GM12891 (cell line): ENCODE results near the gene MTAP.

Experiments
- DNase-seq: peaks from one replicate; pipeline ENCODE4 v3.0.0; 2011; ENCODE audit warnings: low spot score; ENCODE audit not compliant: insufficient read length
- FAIRE-seq: peaks from 2 replicates; lab custom pipeline; 2011; peaks lifted over from hg19 to GRCh38; lab: Jason Lieb, UNC
- PAX5 ChIP-seq: IDR thresholded peaks from 2 replicates; pipeline ENCODE4 v1.6.1; 2011; ENCODE audit warnings: low read length, moderate library complexity, mild to moderate bottlenecking; ENCODE audit not compliant: insufficient read depth, severe bottlenecking
- POLR2A ChIP-seq: IDR thresholded peaks from 2 replicates; pipeline ENCODE4 v1.6.1; 2011; ENCODE audit warnings: low read depth, low read length, control low read depth
- POLR2AphosphoS5 ChIP-seq: IDR thresholded peaks from 2 replicates; pipeline ENCODE4 v1.6.1; 2011; ENCODE audit warnings: low read depth, low read length, control low read depth
- POU2F2 ChIP-seq: IDR thresholded peaks from 2 replicates; pipeline ENCODE4 v1.6.1; 2011; ENCODE audit warnings: low read depth, mild to moderate bottlenecking, control low read depth, low read length, moderate library complexity
- SPI1 ChIP-seq: IDR thresholded peaks from 2 replicates; pipeline ENCODE4 v1.6.1; 2011; ENCODE audit warnings: low read depth, low read length, control low read depth
- TAF1 ChIP-seq: IDR thresholded peaks from 2 replicates; pipeline ENCODE4 v1.6.1; 2011; ENCODE audit warnings: low read depth, low read length, control low read depth

Gene MTAP

GRCh38 chr9:21974343-21974721, 171.9 kb downstream of the MTAP start:
- no peak for TF ChIP-seq TAF1
- no peak for TF ChIP-seq POLR2AphosphoS5
- TF ChIP-seq POLR2A: no peak
- TF ChIP-seq SPI1: no peak
- no peak for TF ChIP-seq PAX5
- no peak for TF ChIP-seq POU2F2
- FAIRE-seq (no peak), DNase-seq (no peak)

GRCh38 chr9:21974722-21975409, 172.4 kb downstream of the MTAP start:
- TF ChIP-seq TAF1 (no peak), PAX5 (no peak), POU2F2 (no peak), POLR2AphosphoS5 (no peak), POLR2A (no peak), SPI1 (no peak)
- DNase-seq (no peak), FAIRE-seq (no peak)

GRCh38 chr9:21976334-21976875, 174.0 kb downstream of the MTAP start:
- no peak for DNase-seq
- no peak for FAIRE-seq
- TF ChIP-seq POU2F2 (no peak), SPI1 (no peak), TAF1 (no peak), POLR2A (no peak), PAX5 (no peak), POLR2AphosphoS5 (no peak)

GRCh38 chr9:21982391-21982790, 180.0 kb downstream of the MTAP start:
- no peak for FAIRE-seq
- no peak for TF ChIP-seq POLR2A
- no peak for TF ChIP-seq POLR2AphosphoS5
- TF ChIP-seq TAF1: no peak
- no peak for TF ChIP-seq PAX5
- no peak for TF ChIP-seq POU2F2
- no peak for TF ChIP-seq SPI1

GRCh38 chr9:21982861-21983560, 180.6 kb downstream of the MTAP start:
- DNase-seq (no peak), FAIRE-seq (no peak)
- TF ChIP-seq PAX5 (no peak), POU2F2 (no peak), POLR2A (no peak), POLR2AphosphoS5 (no peak), TAF1 (no peak), SPI1 (no peak)

More at GRCh38 chr9:21982391-21982790, 180.0 kb downstream of the MTAP start:
- no peak for DNase-seq

- DNase-seq (no peak), FAIRE-seq (no peak)
- TF ChIP-seq SPI1 (no peak), POLR2AphosphoS5 (no peak), POLR2A (no peak), TAF1 (no peak), POU2F2 (no peak), PAX5 (no peak)
These were observed 181.1 kb downstream of the MTAP start for GRCh38 chr9:21983561-21983935.

GRCh38 chr9:21984101-21984500, 181.7 kb downstream of the MTAP start:
- FAIRE-seq (no peak), DNase-seq (no peak)

GRCh38 chr9:21985964-21986667, 183.7 kb downstream of the MTAP start:
- TF ChIP-seq SPI1 (no peak), PAX5 (no peak)
- FAIRE-seq: no peak
- no peak for DNase-seq

More at GRCh38 chr9:21984101-21984500, 181.7 kb downstream of the MTAP start:
- TF ChIP-seq PAX5 (no peak), POLR2AphosphoS5 (no peak), TAF1 (no peak), SPI1 (no peak)
